ENCODE results near the gene WRAP53. TPM values are rescaled to one million over a fixed set of nuclear protein-coding genes. Genes with fewer than 3 reads are reported as not detected.

The WRAP53 gene
- polyA plus RNA-seq, 3 donors: 6.3 to 9.8 (median 9.1) TPM

GRCh38 chr17:7647018-7647417 is 41.3 kb upstream of the WRAP53 start:
- H3K27me3 ChIP-seq (ENCODE audit: control insufficient read depth in 2 of 2, insufficient read depth in 2 of 2, low read length in 2 of 2): peaks cover 17 to 22% of the 10 kb centered on the region in 2 donors

GRCh38 chr17:7650509-7651096 is 37.7 kb upstream of the WRAP53 start, which contains the start of gene ATP1B2:
ATP1B2 (plus strand) TSS chr17:7650926; CDS start chr17:7651519, 593 bp downstream.
- intact Hi-C loops (cut with micrococcal nuclease): no loop called here
- Histone ChIP-seq H3K4me3 (replicated peaks in 1 of 3; ENCODE audit: low read depth in 2 of 3, low read length in 3 of 3) (peak within 1 kb of the TSS; percentile 42 to 81 (median 56)), H3K79me2 (ENCODE audit: insufficient read depth, low read length) (no peaks in the 10 kb centered on the region), H4K20me1 (ENCODE audit: insufficient read depth, low read length) (no peaks in the 10 kb centered on the region), H3K27me3 (ENCODE audit: control insufficient read depth in 2 of 2, insufficient read depth in 2 of 2, low read length in 2 of 2) (peaks cover 35 to 46% of the 10 kb centered on the region in 2 donors), H3K4me2 (replicated peaks; ENCODE audit: extremely low read depth, low read length, poor library complexity, severe bottlenecking) (peak within 1 kb of the TSS; percentile 94), H3K27ac (ENCODE audit: low read depth in 1 of 2, low read length in 2 of 2) (no peak within 1 kb of the TSS), H2AFZ (ENCODE audit: insufficient read depth, low read depth, low read length, poor library complexity, severe bottlenecking) (peak within 1 kb of the TSS; percentile 78), H3K4me1 (ENCODE audit: control insufficient read depth in 1 of 2, insufficient read depth in 2 of 2, low read length in 2 of 2) (peaks cover 33 to 43% of the 10 kb centered on the region in 2 donors), H3K36me3 (replicated peaks in 1 of 2; ENCODE audit: control insufficient read depth in 1 of 2, insufficient read depth in 2 of 2, low read length in 2 of 2) (no peaks in the 10 kb centered on the region), H3K9ac (ENCODE audit: insufficient read depth, low read length, poor library complexity, severe bottlenecking) (peak within 1 kb of the TSS; percentile 36), H3K9me3 (replicated peaks in 1 of 2; ENCODE audit: control insufficient read depth in 1 of 2, insufficient read depth in 1 of 2, low read length in 2 of 2) (no peaks in the 10 kb centered on the region)
- peaks cover 7 to 17% of the 10 kb centered on the region in 2 donors for H3K36me3 Mint-ChIP-seq
- H3K27me3 Mint-ChIP-seq (ENCODE audit: low read depth in 3 of 3): peaks cover 44 to 66% (median 50%) of the 10 kb centered on the region in 3 donors
- H3K4me1 Mint-ChIP-seq: peaks cover 39% of the 10 kb centered on the region
- H3K27ac Mint-ChIP-seq: peak within 1 kb of the TSS in 3 of 7 donors; percentile 46 to 72 (median 50)
- DNase-seq: peak; percentile 61 to 69 (median 65)
- H3K9me3 Mint-ChIP-seq: peaks cover 0 to 23% (median 4%) of the 10 kb centered on the region in 7 donors
- peak within 1 kb of the TSS; percentile 80 to 94 for H3K4me3 Mint-ChIP-seq
- TF ChIP-seq CTCF (IDR thresholded peaks at IDR 0.05): no peak
- under 1% methylated on average over 23 of the region's 34 CpGs for WGBS (ENCODE audit: insufficient coverage)

More at GRCh38 chr17:7647018-7647417, 41.3 kb upstream of the WRAP53 start:
- H3K36me3 ChIP-seq (replicated peaks in 1 of 2; ENCODE audit: control insufficient read depth in 1 of 2, insufficient read depth in 2 of 2, low read length in 2 of 2): no peaks in the 10 kb centered on the region
- no peak overlapping the region for H3K4me2 ChIP-seq (replicated peaks; ENCODE audit: extremely low read depth, low read length, poor library complexity, severe bottlenecking)
- Mint-ChIP-seq H3K27ac (peak overlapping the region in 5 of 7 donors; percentile 38 to 74 (median 61)), H3K36me3 (peaks cover 6 to 15% of the 10 kb centered on the region in 2 donors), H3K4me1 (peaks cover 62% of the 10 kb centered on the region), H3K4me3 (peak overlapping the region in 1 of 2 donors; percentile 15), H3K9me3 (peaks cover 0 to 20% (median 2%) of the 10 kb centered on the region in 7 donors), H3K27me3 (ENCODE audit: low read depth in 3 of 3) (peaks cover 23 to 39% (median 28%) of the 10 kb centered on the region in 3 donors)
- peaks cover 51 to 66% of the 10 kb centered on the region in 2 donors for H3K4me1 ChIP-seq (ENCODE audit: control insufficient read depth in 1 of 2, insufficient read depth in 2 of 2, low read length in 2 of 2)
- no peaks in the 10 kb centered on the region for H4K20me1 ChIP-seq (ENCODE audit: insufficient read depth, low read length)
- TF ChIP-seq CTCF (IDR thresholded peaks at IDR 0.05): no peak
- intact Hi-C loops (cut with micrococcal nuclease): no loop called here
- H3K9ac ChIP-seq (ENCODE audit: insufficient read depth, low read length, poor library complexity, severe bottlenecking): no peak overlapping the region
- no peaks in the 10 kb centered on the region for H3K79me2 ChIP-seq (ENCODE audit: insufficient read depth, low read length)
- peak; percentile 47 to 69 (median 66) for DNase-seq
- no peak overlapping the region for H3K4me3 ChIP-seq (replicated peaks in 1 of 3; ENCODE audit: low read depth in 2 of 3, low read length in 3 of 3)
- no peak overlapping the region for H2AFZ ChIP-seq (ENCODE audit: insufficient read depth, low read depth, low read length, poor library complexity, severe bottlenecking)
- no peaks in the 10 kb centered on the region for H3K9me3 ChIP-seq (replicated peaks in 1 of 2; ENCODE audit: control insufficient read depth in 1 of 2, insufficient read depth in 1 of 2, low read length in 2 of 2)
- WGBS (ENCODE audit: insufficient coverage): no CpG with 5 or more reads among the region's 4 CpGs
- H3K27ac ChIP-seq (ENCODE audit: low read depth in 1 of 2, low read length in 2 of 2): peak overlapping the region in 1 of 2 donors; percentile 13

Data from CD14-positive monocyte (primary cell).